ENCODE results near the gene SERP1.

GRCh38 chr3:150519026-150519425 lies 27.3 kb downstream of the SERP1 start:
- TF ChIP-seq EZH2phosphoT487 (IDR thresholded peaks at IDR 0.05; ENCODE audit: borderline replicate concordance, low read depth, low read length) (no peak), CTCF (conservative IDR thresholded peaks at IDR 0.05; ENCODE audit: low read length) (no peak)
